GM12865 (cell line): ENCODE measurements around the gene B4GALT2.

ENCODE experiments used
- DNase-seq: peaks from one replicate; pipeline ENCODE4 v3.0.0; 2010; ENCODE audit warnings: low read depth
- H3K4me3 ChIP-seq: 2 replicates; pipeline ENCODE4 v1.5.1; 2011; ENCODE audit warnings: mild to moderate bottlenecking, low read depth, low read length, control low read depth
- CTCF ChIP-seq: IDR thresholded peaks from 2 replicates; pipeline ENCODE4 v1.5.1; 2011; ENCODE audit warnings: low read length, control low read depth, low read depth, inconsistent platforms; ENCODE audit not compliant: insufficient read depth; ENCODE audit errors: missing control alignments

B4GALT2 gene

GRCh38 chr1:43963006-43963405 is 16.0 kb upstream of the B4GALT2 start:
- DNase-seq: no peak
- TF ChIP-seq CTCF: no peak
- H3K4me3 ChIP-seq: no peak overlapping the region

GRCh38 chr1:43963890-43964289 is 15.1 kb upstream of the B4GALT2 start:
- H3K4me3 ChIP-seq: no peak overlapping the region
- no peak for DNase-seq
- no peak for TF ChIP-seq CTCF

GRCh38 chr1:43965316-43965715 is 13.7 kb upstream of the B4GALT2 start:
- no peak for TF ChIP-seq CTCF
- no peak for DNase-seq
- no peak overlapping the region for H3K4me3 ChIP-seq

DNA sequence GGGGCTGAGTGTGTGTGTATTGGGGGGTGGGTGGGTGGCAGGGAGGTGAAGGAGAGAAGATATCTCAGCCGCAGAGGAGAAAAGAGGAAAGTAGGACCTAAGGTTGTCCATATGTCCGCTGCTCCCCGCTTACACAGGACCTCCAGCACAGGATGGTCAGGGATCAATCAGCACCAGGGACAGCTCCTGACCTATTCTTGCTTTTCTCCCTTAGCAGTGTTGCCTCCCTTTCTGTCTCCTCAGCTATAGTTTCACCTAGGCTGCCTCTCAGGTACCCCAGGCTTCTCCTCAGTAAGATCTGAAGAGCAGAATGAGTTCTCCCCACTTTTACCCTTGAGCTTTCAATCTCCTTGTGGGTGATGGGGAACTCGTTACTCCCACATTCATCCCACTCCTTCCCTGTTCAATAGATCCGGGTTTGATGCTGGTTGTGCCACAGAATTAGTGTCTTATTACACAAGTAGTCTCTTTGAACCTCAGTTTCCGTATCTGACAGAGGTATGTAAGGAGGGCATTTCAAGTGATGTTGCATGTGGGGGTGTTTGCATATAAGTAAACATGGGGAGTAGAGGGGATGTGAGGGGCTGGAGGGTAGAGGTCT is 10.6 kb upstream of the B4GALT2 start:
- TF ChIP-seq CTCF: no peak
- DNase-seq: peak; percentile 35
- no peak overlapping the region for H3K4me3 ChIP-seq

DNA sequence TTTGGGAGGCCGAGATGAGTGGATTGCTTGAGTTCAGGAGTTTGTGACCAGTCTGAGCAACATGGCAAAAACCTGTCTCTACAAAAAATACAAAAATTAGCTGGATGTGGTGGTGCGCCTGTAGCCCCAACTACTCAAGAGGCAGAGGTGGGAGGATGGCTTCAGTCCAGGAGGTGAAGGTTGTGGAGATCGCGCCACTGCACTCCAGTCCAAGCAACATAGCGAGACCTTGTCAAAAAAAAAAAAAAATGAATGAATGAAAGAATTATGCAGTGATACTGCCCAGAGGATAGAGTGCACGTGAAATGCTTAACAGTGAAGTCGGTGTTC is 9.6 kb upstream of the B4GALT2 start:
- no peak overlapping the region for H3K4me3 ChIP-seq
- DNase-seq: no peak
- TF ChIP-seq CTCF: no peak

DNA sequence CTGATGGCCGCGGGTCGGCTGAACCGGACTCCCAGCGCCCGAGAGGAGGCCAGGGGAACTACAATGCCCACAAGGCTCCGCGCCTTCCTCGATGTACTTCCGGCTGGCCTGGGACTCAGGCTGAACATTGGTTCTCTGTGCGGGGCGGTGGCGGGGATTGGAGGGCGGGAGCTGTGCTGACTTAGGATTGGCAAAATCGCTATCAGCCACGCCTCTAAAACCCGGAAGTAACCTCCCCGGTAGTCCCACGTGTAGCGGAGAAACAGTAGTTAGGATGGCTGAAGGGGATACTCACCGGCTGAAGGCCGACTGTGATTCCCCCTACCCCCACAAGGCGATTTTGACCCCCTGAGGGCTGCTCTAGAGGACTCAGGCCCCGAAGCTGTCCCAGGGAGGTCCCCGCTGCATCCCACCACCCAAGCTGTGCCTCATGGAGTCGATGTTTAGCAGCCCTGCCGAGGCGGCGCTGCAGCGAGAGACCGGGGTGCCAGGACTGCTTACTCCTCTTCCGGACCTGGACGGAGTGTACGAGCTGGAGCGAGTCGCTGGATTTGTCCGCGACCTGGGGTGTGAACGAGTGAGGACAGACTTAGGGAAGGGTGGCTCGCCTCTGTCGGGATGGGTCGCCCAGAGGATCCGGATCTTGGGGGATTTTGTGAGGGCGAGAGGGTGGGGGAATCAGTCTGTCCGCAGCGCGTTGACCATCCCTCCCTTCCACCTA is 9.1 kb upstream of the B4GALT2 start, which contains the start of gene DPH2:
DPH2 (plus strand) TSS at position 265 of the 721 bp plus-strand sequence; CDS start at position 431, 166 bp downstream.
- no peak for TF ChIP-seq CTCF
- H3K4me3 ChIP-seq: peak within 1 kb of the TSS; percentile 71

More for the DNA sequence above, 9.1 kb upstream of the B4GALT2 start, which contains the start of gene DPH2:
- DNase-seq: peak; percentile 98
